Kidney (tissue), 14 donors: ENCODE results near the gene ADARB2. TPM values are rescaled to one million over a fixed set of nuclear protein-coding genes. Genes with fewer than 3 reads are reported as not detected.

Experiments used
- DNase-seq, 5 donors: peaks; one replicate each; pipeline ENCODE4 v3.0.0-alpha.2; 2013 to 2020
- FAIRE-seq: peaks from 2 replicates; lab custom pipeline; 2012; peaks lifted over from hg19 to GRCh38; lab: Jason Lieb, UNC
- H3K27ac ChIP-seq, 2 donors: one replicate each; pipeline ENCODE4 v1.7.0; 2013; ENCODE audit warnings: low read depth in 2 of 2, low read length in 2 of 2, inconsistent platforms in 1 of 2
- H3K27me3 ChIP-seq: one replicate; pipeline ENCODE4 v1.7.1; 2013; ENCODE audit warnings: low read length, inconsistent platforms; ENCODE audit not compliant: control insufficient read depth, insufficient read depth
- H3K36me3 ChIP-seq, 3 donors: one replicate each; pipeline versions ENCODE4 v1.7.0 to v1.7.1; 2013; ENCODE audit warnings: low read length in 3 of 3, control low read depth in 1 of 3, inconsistent platforms in 1 of 3; ENCODE audit not compliant: insufficient read depth in 3 of 3, control insufficient read depth in 2 of 3
- H3K4me1 ChIP-seq, 3 donors: one replicate each; pipeline versions ENCODE4 v1.7.0 to v1.7.1; 2013; ENCODE audit warnings: low read length in 3 of 3, inconsistent platforms in 1 of 3, low read depth in 1 of 3; ENCODE audit not compliant: control insufficient read depth in 2 of 3, insufficient read depth in 2 of 3
- H3K4me3 ChIP-seq, 3 donors: one replicate each; pipeline versions ENCODE4 v1.7.0 to v1.8.1; 2013; ENCODE audit warnings: low read length in 3 of 3, control low read depth in 1 of 3, inconsistent platforms in 1 of 3
- H3K9ac ChIP-seq, 3 donors: one replicate each; pipeline versions ENCODE4 v1.7.0 to v1.7.1; 2013; ENCODE audit warnings: low read length in 3 of 3, control low read depth in 1 of 3, inconsistent platforms in 1 of 3
- H3K9me3 ChIP-seq, 3 donors: one replicate each; pipeline versions ENCODE4 v1.7.0 to v1.7.1; 2013; ENCODE audit warnings: low read length in 3 of 3, control low read depth in 1 of 3, inconsistent platforms in 1 of 3; ENCODE audit not compliant: control insufficient read depth in 2 of 3, insufficient read depth in 1 of 3
- intact Hi-C: fragments of 100-400 bp; cut with DNase I; formaldehyde crosslinking; loops from one replicate; pipeline ENCODE4 v1.11.1; 2022
- polyA plus RNA-seq: library from polyadenylated mRNA; stranded (reverse); fragments of 350-450 nt; fragmentation: Illumina TruSeq; extraction: RNeasy Lipid Tissue Mini Kit (QIAGEN cat#74804); gene quantifications from one replicate; pipeline ENCODE4 v1.2.3, GENCODE V29; 2014; ENCODE audit warnings: low read depth, low replicate concordance; ENCODE audit not compliant: insufficient read depth
- total RNA-seq: library from RNA; stranded (reverse); fragmentation: NEBNext Ultra II Directional; extraction: Animal tissue kit (Norgen Biotek cat#: 25700); gene quantifications from one replicate; pipeline ENCODE4 v1.2.1, GENCODE V29; 2021
- TF ChIP-seq, protein P1 (sequence below): IDR thresholded peaks from 3 replicates; pipeline ENCODE4 v1.5.1; 2012; ENCODE audit warnings: mild to moderate bottlenecking, moderate library complexity, borderline replicate concordance; ENCODE audit not compliant: insufficient read depth; ENCODE audit errors: extremely low read depth
- donor health status: control.
- donor health status: control.
- donor health status: control.
- donor health status: control.
- donor health status: control.
- donor health status: DM: yes; HTN: yes; CAD: no.
- donor health status: Normal renal cell carcinoma (clear cell type).

ADARB2 gene
- total and polyA plus RNA-seq, 2 donors from 2014 or later, result 1.0 to 1.3 TPM

DNA sequence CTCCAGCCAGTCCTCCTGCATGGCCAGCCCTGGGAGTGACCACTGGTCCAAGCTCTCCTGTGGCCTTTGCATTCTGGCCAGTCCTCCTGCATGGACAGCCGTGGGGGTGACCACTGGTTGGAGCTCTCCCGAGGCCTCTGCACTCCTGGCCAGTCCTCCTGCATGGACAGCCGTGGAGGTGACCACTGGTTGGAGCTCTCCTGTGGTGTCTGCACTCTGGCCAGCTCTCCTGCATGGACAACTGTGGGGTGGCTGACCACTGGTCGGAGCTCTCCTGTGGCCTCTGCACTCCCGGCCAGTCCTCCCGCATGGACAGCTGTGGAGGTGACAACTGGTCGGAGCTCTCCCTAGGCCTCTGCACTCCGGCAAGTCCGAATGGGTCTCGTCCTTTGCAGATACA is 28.7 kb upstream of the ADARB2 start:
- intact Hi-C loops, result no loop called here
- no peak overlapping the region for H3K9ac ChIP-seq
- no peak overlapping the region for H3K27ac ChIP-seq

GRCh38 chr10:1762076-1762475 is 24.8 kb upstream of the ADARB2 start:
- no peak for FAIRE-seq
- TF ChIP-seq, protein P1, sequence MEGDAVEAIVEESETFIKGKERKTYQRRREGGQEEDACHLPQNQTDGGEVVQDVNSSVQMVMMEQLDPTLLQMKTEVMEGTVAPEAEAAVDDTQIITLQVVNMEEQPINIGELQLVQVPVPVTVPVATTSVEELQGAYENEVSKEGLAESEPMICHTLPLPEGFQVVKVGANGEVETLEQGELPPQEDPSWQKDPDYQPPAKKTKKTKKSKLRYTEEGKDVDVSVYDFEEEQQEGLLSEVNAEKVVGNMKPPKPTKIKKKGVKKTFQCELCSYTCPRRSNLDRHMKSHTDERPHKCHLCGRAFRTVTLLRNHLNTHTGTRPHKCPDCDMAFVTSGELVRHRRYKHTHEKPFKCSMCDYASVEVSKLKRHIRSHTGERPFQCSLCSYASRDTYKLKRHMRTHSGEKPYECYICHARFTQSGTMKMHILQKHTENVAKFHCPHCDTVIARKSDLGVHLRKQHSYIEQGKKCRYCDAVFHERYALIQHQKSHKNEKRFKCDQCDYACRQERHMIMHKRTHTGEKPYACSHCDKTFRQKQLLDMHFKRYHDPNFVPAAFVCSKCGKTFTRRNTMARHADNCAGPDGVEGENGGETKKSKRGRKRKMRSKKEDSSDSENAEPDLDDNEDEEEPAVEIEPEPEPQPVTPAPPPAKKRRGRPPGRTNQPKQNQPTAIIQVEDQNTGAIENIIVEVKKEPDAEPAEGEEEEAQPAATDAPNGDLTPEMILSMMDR, result no peak
- Histone ChIP-seq H3K9me3 (peaks cover 0 to 7% (median 2%) of the 10 kb centered on the region in 3 donors), H3K4me1 (no peaks in the 10 kb centered on the region), H3K27ac (no peak overlapping the region), H3K4me3 (no peak overlapping the region), H3K9ac (no peak overlapping the region), H3K27me3 (no peaks in the 10 kb centered on the region), H3K36me3 (no peaks in the 10 kb centered on the region)
- intact Hi-C loops, result no loop called here
- DNase-seq, result no peak

More for the DNA sequence above, 28.7 kb upstream of the ADARB2 start:
- Histone ChIP-seq H3K9me3 (no peaks in the 10 kb centered on the region), H3K4me1 (no peaks in the 10 kb centered on the region), H3K4me3 (no peak overlapping the region), H3K36me3 (no peaks in the 10 kb centered on the region), H3K27me3 (no peaks in the 10 kb centered on the region)
- TF ChIP-seq, protein P1, result no peak
- FAIRE-seq (no peak), DNase-seq (no peak)

DNA sequence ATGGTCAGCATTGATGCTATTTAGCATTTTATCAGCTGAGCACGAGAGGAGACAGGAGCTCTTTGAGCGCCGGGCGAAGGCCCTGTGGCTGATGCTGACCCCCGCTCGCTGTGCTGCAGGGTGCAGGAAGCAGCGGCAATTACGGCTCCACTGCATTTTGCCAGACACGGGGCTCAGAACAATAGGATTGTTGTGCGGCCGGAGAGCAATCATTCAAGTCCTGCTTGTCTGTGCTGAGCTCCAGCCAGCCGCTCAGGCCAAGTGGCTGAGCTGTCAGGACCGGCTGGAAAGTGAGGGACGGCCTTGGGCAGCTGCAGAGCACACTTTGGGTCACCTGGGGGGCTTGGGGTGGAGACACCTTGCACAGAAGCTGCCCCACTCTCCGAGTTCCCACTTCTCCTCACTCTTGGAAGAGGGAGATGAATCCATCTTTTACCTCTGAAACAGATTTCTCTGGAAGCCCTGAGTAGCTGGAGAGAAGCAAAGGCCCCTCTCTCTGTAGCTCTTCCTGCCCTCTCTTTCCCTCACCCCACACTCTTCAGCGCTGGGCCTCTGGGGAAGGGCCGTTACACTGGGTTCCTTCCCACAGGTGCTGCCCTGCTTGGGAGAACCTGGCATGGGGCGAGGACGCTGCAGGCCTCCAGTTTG is 17.3 kb upstream of the ADARB2 start:
- TF ChIP-seq, protein P1, result no peak
- Histone ChIP-seq H3K27ac (no peak overlapping the region), H3K27me3 (no peaks in the 10 kb centered on the region), H3K4me1 (no peaks in the 10 kb centered on the region), H3K4me3 (no peak overlapping the region), H3K9me3 (peaks cover 0 to 14% (median 10%) of the 10 kb centered on the region in 3 donors), H3K36me3 (no peaks in the 10 kb centered on the region), H3K9ac (no peak overlapping the region)
- DNase-seq, result no peak
- FAIRE-seq, result no peak
- intact Hi-C loops, result no loop called here
